Measurements from ENCODE around the gene RFX2. TPM values are rescaled to one million over a fixed set of nuclear protein-coding genes. Genes with fewer than 3 reads are reported as not detected.

Gene RFX2
- total and polyA plus RNA-seq, 9 donors: 5.2 to 17.6 (median 9.4) TPM

DNA sequence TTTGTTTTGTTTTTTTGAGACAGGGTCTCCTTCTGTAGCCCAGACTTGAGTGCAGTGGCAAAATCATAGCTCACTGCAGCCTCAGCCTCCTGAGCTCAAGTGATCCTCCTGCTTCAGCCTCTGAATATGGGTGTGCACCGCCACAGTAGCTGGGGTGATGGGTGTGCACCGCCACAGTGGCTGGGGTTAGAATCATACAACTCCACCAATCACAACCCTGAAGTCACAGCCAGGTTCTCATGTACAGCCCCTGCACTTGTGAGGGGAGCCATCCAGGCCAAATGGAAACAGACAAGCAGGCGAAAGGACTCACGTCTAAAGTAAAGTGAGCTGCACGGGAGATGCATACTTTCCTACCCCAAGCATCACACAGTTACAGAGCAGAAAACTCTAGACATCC, 69.2 kb downstream of the RFX2 start:
- no peaks in the 10 kb centered on the region for H3K27me3 ChIP-seq (ENCODE audit: control insufficient read depth, insufficient read depth, low read length)
- no peak for DNase-seq
- H3K9me3 ChIP-seq (replicated peaks; ENCODE audit: control insufficient read depth, low read depth, low read length): no peaks in the 10 kb centered on the region
- WGBS (ENCODE audit: insufficient coverage): 69% methylated on average over 3 of the region's 5 CpGs
- no peak overlapping the region for H3K27ac ChIP-seq (ENCODE audit: low read length)
- H3K36me3 ChIP-seq (ENCODE audit: control insufficient read depth, insufficient read depth, low read length): peaks cover 33% of the 10 kb centered on the region
- H3K4me1 ChIP-seq (ENCODE audit: control insufficient read depth, insufficient read depth, low read length): no peaks in the 10 kb centered on the region
- no peak overlapping the region for H3K4me3 ChIP-seq (ENCODE audit: low read length)

DNA sequence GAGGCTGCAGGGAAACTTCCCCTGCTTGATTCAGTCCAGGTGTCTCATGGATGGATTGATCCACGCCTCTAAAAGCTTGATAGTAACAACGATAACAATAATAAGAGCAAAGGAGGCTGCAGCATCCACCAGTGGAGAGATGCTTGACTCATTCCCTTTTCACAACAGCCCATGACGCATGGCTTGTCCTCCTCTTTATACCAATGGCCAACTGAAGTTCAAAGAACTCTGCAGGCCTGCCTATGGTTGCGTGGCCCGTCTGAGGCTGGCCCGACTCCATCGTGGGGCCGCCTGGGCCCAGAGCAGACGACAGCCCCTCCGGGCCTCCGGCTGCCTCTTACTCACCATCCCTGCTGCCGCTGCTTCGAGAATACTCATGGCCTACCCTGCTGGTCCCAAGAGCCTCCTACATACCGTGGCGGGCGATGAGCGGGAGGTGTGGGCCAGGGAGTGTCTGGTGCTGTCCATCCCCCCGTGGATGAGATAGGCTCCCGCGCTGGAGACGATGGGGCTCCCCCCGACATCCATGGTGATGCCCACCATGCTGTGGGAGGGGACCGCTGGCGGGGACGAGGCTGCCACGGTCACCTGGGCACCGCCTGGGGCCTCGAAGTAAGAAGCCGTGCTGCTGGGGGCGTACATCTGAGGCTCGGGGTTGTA, 70.6 kb downstream of the RFX2 start:
- DNase-seq: no peak
- Histone ChIP-seq H3K27ac (ENCODE audit: low read length) (no peak overlapping the region), H3K4me1 (ENCODE audit: control insufficient read depth, insufficient read depth, low read length) (no peaks in the 10 kb centered on the region), H3K4me3 (ENCODE audit: low read length) (no peak overlapping the region), H3K9me3 (replicated peaks; ENCODE audit: control insufficient read depth, low read depth, low read length) (no peaks in the 10 kb centered on the region), H3K36me3 (ENCODE audit: control insufficient read depth, insufficient read depth, low read length) (peaks cover 34% of the 10 kb centered on the region), H3K27me3 (ENCODE audit: control insufficient read depth, insufficient read depth, low read length) (no peaks in the 10 kb centered on the region)
- WGBS (ENCODE audit: insufficient coverage): 93% methylated on average over 22 of the region's 31 CpGs

DNA sequence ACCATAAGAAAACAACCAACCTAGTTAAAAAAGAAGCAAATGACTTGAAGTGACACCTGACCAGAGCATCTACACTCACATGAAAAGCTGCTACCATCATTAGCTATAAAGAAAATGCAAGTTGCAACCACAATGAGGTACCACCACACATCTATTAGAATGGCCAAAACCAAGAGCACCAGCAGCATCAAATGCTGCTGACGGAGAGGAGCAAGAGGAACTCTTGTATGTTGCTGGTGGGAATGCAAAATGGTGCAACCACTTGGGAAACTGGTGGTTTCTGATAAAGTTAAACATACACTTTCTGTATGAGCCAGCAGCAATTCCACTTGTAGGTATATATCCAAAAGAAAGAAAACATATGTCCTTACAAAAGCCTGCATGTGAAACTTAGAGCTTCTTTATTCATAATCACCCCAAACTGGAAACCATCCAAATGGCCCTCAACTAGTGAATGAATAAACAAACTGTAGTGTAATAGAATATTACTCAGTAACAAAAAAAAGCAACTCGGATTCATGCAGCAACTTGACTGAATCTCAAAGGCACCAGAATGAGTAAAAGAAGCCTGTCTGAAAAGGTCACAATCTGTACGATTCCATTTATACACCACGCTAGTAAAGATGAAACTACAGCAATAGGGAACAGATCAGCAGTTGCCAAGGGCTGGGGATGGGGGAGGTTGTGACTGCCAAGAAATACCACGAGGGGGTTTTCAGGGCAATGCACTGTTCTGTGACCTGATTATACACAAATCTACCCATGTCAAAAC, 71.5 kb downstream of the RFX2 start:
- Histone ChIP-seq H3K9me3 (replicated peaks; ENCODE audit: control insufficient read depth, low read depth, low read length) (no peaks in the 10 kb centered on the region), H3K36me3 (ENCODE audit: control insufficient read depth, insufficient read depth, low read length) (peaks cover 30% of the 10 kb centered on the region), H3K4me3 (ENCODE audit: low read length) (no peak overlapping the region), H3K4me1 (ENCODE audit: control insufficient read depth, insufficient read depth, low read length) (no peaks in the 10 kb centered on the region), H3K27me3 (ENCODE audit: control insufficient read depth, insufficient read depth, low read length) (no peaks in the 10 kb centered on the region), H3K27ac (ENCODE audit: low read length) (no peak overlapping the region)
- no CpG with 5 or more reads among the region's 5 CpGs for WGBS (ENCODE audit: insufficient coverage)
- no peak for DNase-seq

DNA sequence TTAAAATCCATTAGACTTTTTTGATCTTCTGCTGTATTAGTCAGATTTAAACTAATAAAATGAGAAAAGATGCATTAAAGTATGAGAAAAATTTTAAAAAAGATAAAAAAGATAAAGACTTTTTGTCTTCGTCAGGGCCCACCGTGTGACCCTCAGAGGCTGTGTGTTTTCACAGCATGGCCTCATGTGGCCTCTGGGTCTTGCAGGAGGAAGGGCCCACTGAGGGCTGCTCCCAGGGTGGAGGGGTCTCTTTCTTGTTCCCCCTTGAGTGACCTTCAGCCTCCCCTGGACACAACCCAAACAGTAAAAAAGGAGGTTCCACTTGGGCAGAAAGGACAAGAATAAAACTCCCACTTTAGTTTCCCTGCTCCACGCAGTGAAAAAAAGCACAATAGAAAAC, 75.3 kb downstream of the RFX2 start:
- Histone ChIP-seq H3K27me3 (ENCODE audit: control insufficient read depth, insufficient read depth, low read length) (no peaks in the 10 kb centered on the region), H3K27ac (ENCODE audit: low read length) (no peak overlapping the region), H3K4me1 (ENCODE audit: control insufficient read depth, insufficient read depth, low read length) (no peaks in the 10 kb centered on the region), H3K36me3 (ENCODE audit: control insufficient read depth, insufficient read depth, low read length) (peaks cover 9% of the 10 kb centered on the region), H3K4me3 (ENCODE audit: low read length) (no peak overlapping the region), H3K9me3 (replicated peaks; ENCODE audit: control insufficient read depth, low read depth, low read length) (no peaks in the 10 kb centered on the region)
- WGBS (ENCODE audit: insufficient coverage): 83% methylated on average over 1 of the region's 3 CpGs
- no peak for DNase-seq

DNA sequence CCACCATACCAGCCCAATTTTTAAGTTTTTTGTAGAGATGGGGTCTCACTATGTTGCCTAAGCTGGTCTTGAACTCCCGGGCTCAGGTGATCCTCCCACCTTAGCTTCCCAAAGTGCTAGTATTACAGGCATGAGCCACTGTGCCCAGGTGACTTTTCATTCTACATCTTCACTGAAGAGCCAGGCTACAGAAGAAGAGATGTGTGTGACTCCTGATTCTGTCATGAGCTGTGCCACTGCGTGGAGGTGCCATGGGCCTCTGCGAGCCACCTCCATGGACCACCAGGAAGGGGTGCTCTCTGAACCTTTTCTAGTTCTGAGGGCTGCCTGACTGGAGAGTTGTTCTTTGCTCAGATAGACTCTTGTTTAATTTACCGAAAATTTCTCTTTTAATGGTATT, 75.8 kb downstream of the RFX2 start:
- Histone ChIP-seq H3K27ac (ENCODE audit: low read length) (no peak overlapping the region), H3K4me1 (ENCODE audit: control insufficient read depth, insufficient read depth, low read length) (no peaks in the 10 kb centered on the region), H3K9me3 (replicated peaks; ENCODE audit: control insufficient read depth, low read depth, low read length) (no peaks in the 10 kb centered on the region), H3K36me3 (ENCODE audit: control insufficient read depth, insufficient read depth, low read length) (peaks cover 5% of the 10 kb centered on the region), H3K4me3 (ENCODE audit: low read length) (no peak overlapping the region), H3K27me3 (ENCODE audit: control insufficient read depth, insufficient read depth, low read length) (no peaks in the 10 kb centered on the region)
- no CpG with 5 or more reads among the region's 4 CpGs for WGBS (ENCODE audit: insufficient coverage)
- DNase-seq: no peak

DNA sequence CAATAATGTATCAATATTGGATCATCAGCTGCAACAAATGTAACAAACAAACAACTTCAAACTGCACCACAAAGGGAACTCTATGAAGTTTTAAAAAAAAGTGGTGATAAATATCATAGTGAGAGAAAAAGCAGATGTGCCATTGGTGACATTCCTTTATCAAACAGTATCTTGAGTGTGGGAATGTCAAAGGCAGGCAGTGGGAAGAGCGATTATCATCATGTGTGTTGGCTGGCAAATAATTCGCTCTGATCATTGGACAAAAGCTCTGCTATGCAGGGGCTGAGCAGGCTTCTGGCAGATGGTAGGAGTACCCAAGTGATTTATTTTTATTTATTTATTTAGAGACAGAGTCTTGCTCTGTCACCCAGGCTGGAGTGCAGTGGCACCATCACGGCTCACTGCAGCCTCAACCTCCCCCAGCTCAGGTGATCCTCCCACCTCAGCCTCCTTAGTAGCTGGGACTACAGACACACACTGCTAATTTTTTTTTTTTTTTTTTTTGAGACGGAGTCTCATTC, 76.5 kb downstream of the RFX2 start:
- H3K27me3 ChIP-seq (ENCODE audit: control insufficient read depth, insufficient read depth, low read length): no peaks in the 10 kb centered on the region
- no peak overlapping the region for H3K27ac ChIP-seq (ENCODE audit: low read length)
- H3K4me1 ChIP-seq (ENCODE audit: control insufficient read depth, insufficient read depth, low read length): no peaks in the 10 kb centered on the region
- 94% methylated on average over 3 of the region's 4 CpGs for WGBS (ENCODE audit: insufficient coverage)
- H3K36me3 ChIP-seq (ENCODE audit: control insufficient read depth, insufficient read depth, low read length): peaks cover 4% of the 10 kb centered on the region
- H3K4me3 ChIP-seq (ENCODE audit: low read length): no peak overlapping the region
- DNase-seq: no peak
- no peaks in the 10 kb centered on the region for H3K9me3 ChIP-seq (replicated peaks; ENCODE audit: control insufficient read depth, low read depth, low read length)

DNA sequence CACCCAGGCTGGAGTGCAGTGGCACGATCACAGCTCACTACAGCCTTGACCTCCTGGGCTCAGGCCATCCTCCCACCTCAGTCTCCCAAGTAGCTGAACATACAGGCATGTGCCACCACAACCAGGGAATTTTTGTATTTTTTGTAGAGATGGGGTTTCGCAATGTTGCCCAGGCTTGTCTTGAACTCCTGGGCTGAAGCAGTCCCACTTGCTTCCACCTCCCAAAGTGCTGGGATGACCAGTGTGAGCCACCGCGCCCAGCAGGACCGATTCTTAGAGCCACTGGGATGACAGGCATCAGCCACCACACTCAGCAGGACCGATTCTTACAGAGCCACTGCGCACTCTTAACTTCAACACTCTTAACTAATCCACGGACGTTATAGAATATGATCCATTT, 77.5 kb downstream of the RFX2 start:
- no peaks in the 10 kb centered on the region for H3K4me1 ChIP-seq (ENCODE audit: control insufficient read depth, insufficient read depth, low read length)
- no peak overlapping the region for H3K27ac ChIP-seq (ENCODE audit: low read length)
- DNase-seq: no peak
- peaks cover 4% of the 10 kb centered on the region for H3K36me3 ChIP-seq (ENCODE audit: control insufficient read depth, insufficient read depth, low read length)
- 94% methylated on average over 5 of the region's 9 CpGs for WGBS (ENCODE audit: insufficient coverage)
- no peaks in the 10 kb centered on the region for H3K27me3 ChIP-seq (ENCODE audit: control insufficient read depth, insufficient read depth, low read length)
- H3K4me3 ChIP-seq (ENCODE audit: low read length): no peak overlapping the region
- no peaks in the 10 kb centered on the region for H3K9me3 ChIP-seq (replicated peaks; ENCODE audit: control insufficient read depth, low read depth, low read length)

GRCh38 chr19:6032381-6032780, 77.9 kb downstream of the RFX2 start:
- no peak overlapping the region for H3K4me3 ChIP-seq (ENCODE audit: low read length)
- H3K27ac ChIP-seq (ENCODE audit: low read length): no peak overlapping the region
- no peaks in the 10 kb centered on the region for H3K27me3 ChIP-seq (ENCODE audit: control insufficient read depth, insufficient read depth, low read length)
- DNase-seq: no peak
- H3K9me3 ChIP-seq (replicated peaks; ENCODE audit: control insufficient read depth, low read depth, low read length): no peaks in the 10 kb centered on the region
- H3K4me1 ChIP-seq (ENCODE audit: control insufficient read depth, insufficient read depth, low read length): no peaks in the 10 kb centered on the region
- 83% methylated on average over 2 of the region's 4 CpGs for WGBS (ENCODE audit: insufficient coverage)
- peaks cover 4% of the 10 kb centered on the region for H3K36me3 ChIP-seq (ENCODE audit: control insufficient read depth, insufficient read depth, low read length)

DNA sequence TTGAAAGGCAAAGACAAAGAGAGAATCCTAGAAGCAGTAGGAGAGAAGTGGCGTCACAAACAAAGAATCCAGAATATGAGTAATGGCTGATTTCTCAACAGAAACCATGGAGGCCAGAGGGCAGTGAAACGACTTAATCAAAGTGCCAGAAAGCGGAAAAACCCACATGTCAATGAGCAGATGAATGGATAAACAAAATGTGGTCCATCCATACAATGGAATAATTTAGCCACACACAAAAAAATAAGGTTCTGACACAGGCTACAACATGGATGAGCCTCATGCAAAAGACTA, 80.1 kb downstream of the RFX2 start:
- DNase-seq: no peak
- WGBS (ENCODE audit: insufficient coverage): 100% methylated on average over 1 of the region's 3 CpGs

GRCh38 chr19:6026390-6027227, 83.7 kb downstream of the RFX2 start:
- Histone ChIP-seq H3K27ac (ENCODE audit: low read length) (no peak overlapping the region), H3K36me3 (ENCODE audit: control insufficient read depth, insufficient read depth, low read length) (peaks cover 16% of the 10 kb centered on the region), H3K27me3 (ENCODE audit: control insufficient read depth, insufficient read depth, low read length) (no peaks in the 10 kb centered on the region), H3K4me3 (ENCODE audit: low read length) (no peak overlapping the region), H3K9me3 (replicated peaks; ENCODE audit: control insufficient read depth, low read depth, low read length) (no peaks in the 10 kb centered on the region), H3K4me1 (ENCODE audit: control insufficient read depth, insufficient read depth, low read length) (peaks cover 14% of the 10 kb centered on the region)
- DNase-seq: no peak
- 93% methylated on average over 28 of the region's 30 CpGs for WGBS (ENCODE audit: insufficient coverage)

More for the DNA sequence above, 80.1 kb downstream of the RFX2 start:
- H3K27ac ChIP-seq (ENCODE audit: low read length): no peak overlapping the region
- peaks cover 11% of the 10 kb centered on the region for H3K36me3 ChIP-seq (ENCODE audit: control insufficient read depth, insufficient read depth, low read length)
- no peaks in the 10 kb centered on the region for H3K9me3 ChIP-seq (replicated peaks; ENCODE audit: control insufficient read depth, low read depth, low read length)
- H3K27me3 ChIP-seq (ENCODE audit: control insufficient read depth, insufficient read depth, low read length): no peaks in the 10 kb centered on the region
- no peak overlapping the region for H3K4me3 ChIP-seq (ENCODE audit: low read length)
- H3K4me1 ChIP-seq (ENCODE audit: control insufficient read depth, insufficient read depth, low read length): no peaks in the 10 kb centered on the region
